ENCODE results near the gene PIGL.

- no peak for TF ChIP-seq CTCF (IDR thresholded peaks at IDR 0.05; ENCODE audit: insufficient read depth, low read length)
- no peak for TF ChIP-seq REST (IDR thresholded peaks at IDR 0.05; ENCODE audit: insufficient replicate concordance, low read depth)
- no peak for TF ChIP-seq POLR2AphosphoS5 (IDR thresholded peaks at IDR 0.05; ENCODE audit: low read depth)
Observed at GRCh38 chr17:16197276-16197675, 19.7 kb upstream of the PIGL start.

Measured in HL-60 (cell line).